HG02973 (cell line): ENCODE results near the gene DBNDD1.

Source experiments
- ATAC-seq: cut with Tn5 transposase; IDR thresholded peaks from one replicate; pipeline ENCODE4 v1.9.1; 2021; ENCODE audit warnings: moderate library complexity; ENCODE audit not compliant: unreplicated experiment

DBNDD1 gene

GRCh38 chr16:89965447-89966225 lies 53.6 kb downstream of the DBNDD1 start:
- ATAC-seq, result no peak

- ATAC-seq, result no peak
Measured at GRCh38 chr16:89964201-89964600, 55.1 kb downstream of the DBNDD1 start.

GRCh38 chr16:89962754-89963498 lies 56.3 kb downstream of the DBNDD1 start:
- ATAC-seq, result no peak

- no peak for ATAC-seq
Measured at GRCh38 chr16:89961920-89962319, 57.3 kb downstream of the DBNDD1 start.

- no peak for ATAC-seq
Measured at GRCh38 chr16:89960966-89961365, 58.3 kb downstream of the DBNDD1 start.

- no peak for ATAC-seq
Measured at GRCh38 chr16:89958596-89958995, 60.7 kb downstream of the DBNDD1 start.

GRCh38 chr16:89958068-89958467 lies 61.2 kb downstream of the DBNDD1 start:
- no peak for ATAC-seq

GRCh38 chr16:89957216-89957785 lies 62.0 kb downstream of the DBNDD1 start:
- no peak for ATAC-seq

GRCh38 chr16:89956505-89957215 lies 62.6 kb downstream of the DBNDD1 start:
- no peak for ATAC-seq

- no peak for ATAC-seq
Measured at GRCh38 chr16:89955001-89955685, 64.1 kb downstream of the DBNDD1 start.
